SK-N-SH (cell line): ENCODE measurements around the gene MTCL1. TPM values are rescaled to one million over a fixed set of nuclear protein-coding genes. Genes with fewer than 3 reads are reported as not detected.

ENCODE experiments used
- CTCF ChIA-PET: fragments of 300-600, 350-600 bp; formaldehyde crosslinking; extraction: SDS; loops from one replicate; lab custom pipeline; 2021; lab: Yijun Ruan, JAX
- POLR2A ChIA-PET: fragments of 350-600 bp; sonication (Branson Sonifier 250); formaldehyde crosslinking; extraction: SDS; loops from one replicate; lab custom pipeline; 2020; ENCODE audit warnings: antibody characterized with exemption, inconsistent platforms; lab: Yijun Ruan, JAX
- DNase-seq: peaks from one replicate; pipeline ENCODE4 v3.0.0; 2012
- H2AFZ ChIP-seq: fragments of 200-600 bp; sonication (generic); 2 replicates; pipeline ENCODE4 v1.8.1; 2016; ENCODE audit warnings: antibody characterized with exemption, mild to moderate bottlenecking, low read depth
- H3F3A ChIP-seq: fragments of 200-600 bp; sonication (generic); replicated peaks from 2 replicates; pipeline ENCODE3; 2016; ENCODE audit warnings: antibody characterized with exemption, mild to moderate bottlenecking; ENCODE audit not compliant: insufficient read depth
- H3K27ac ChIP-seq, 2 experiments: fragments of 200-500 bp in 1 of 2; fragments of 200-600 bp in 1 of 2; sonication (Bioruptor generic) in 1 of 2; sonication (generic), shearing (Covaris generic) in 1 of 2; 2 replicates each; pipeline versions ENCODE4 v1.5.1 to v1.6.1; 2014 to 2016; ENCODE audit warnings: low read depth in 2 of 2, inconsistent platforms in 1 of 2, low read length in 1 of 2, mild to moderate bottlenecking in 1 of 2, mixed read lengths in 1 of 2
- H3K27me3 ChIP-seq: fragments of 200-600 bp; sonication (generic), shearing (Covaris generic); 2 replicates; pipeline ENCODE4 v1.6.1; 2016; ENCODE audit warnings: mixed run types; ENCODE audit not compliant: insufficient read depth
- H3K36me3 ChIP-seq, 2 experiments: fragments of 200-500 bp in 1 of 2; fragments of 200-600 bp in 1 of 2; sonication (Bioruptor generic) in 1 of 2; sonication (generic) in 1 of 2; replicated peaks in 1 of 2; 2 replicates each; pipeline versions ENCODE3 to v1.5.1; 2014 to 2016; ENCODE audit warnings: low read length in 1 of 2, mild to moderate bottlenecking in 1 of 2; ENCODE audit not compliant: insufficient read depth in 2 of 2, control insufficient read depth in 1 of 2
- H3K4me1 ChIP-seq, 2 experiments: fragments of 200-500 bp in 1 of 2; fragments of 200-600 bp in 1 of 2; sonication (Bioruptor generic) in 1 of 2; sonication (generic), shearing (Covaris generic) in 1 of 2; 2 replicates each; pipeline versions ENCODE4 v1.5.1 to v1.6.1; 2014 to 2016; ENCODE audit warnings: low read depth in 1 of 2, low read length in 1 of 2, mixed run types in 1 of 2; ENCODE audit not compliant: insufficient read depth in 2 of 2, control insufficient read depth in 1 of 2
- H3K4me2 ChIP-seq: fragments of 200-600 bp; sonication (generic), shearing (Covaris generic); 2 replicates; pipeline ENCODE4 v1.6.1; 2017; ENCODE audit warnings: mixed run types
- H3K4me3 ChIP-seq, 2 experiments: fragments of 200-500 bp in 1 of 2; fragments of 200-600 bp in 1 of 2; sonication (Bioruptor generic) in 1 of 2; sonication (generic), shearing (Covaris generic) in 1 of 2; 2 replicates each; pipeline versions ENCODE4 v1.5.1 to v1.8.1; 2014 to 2016; ENCODE audit warnings: low read depth in 2 of 2, inconsistent platforms in 1 of 2, low read length in 1 of 2, mild to moderate bottlenecking in 1 of 2, mixed read lengths in 1 of 2, moderate library complexity in 1 of 2
- H3K79me2 ChIP-seq: fragments of 200-600 bp; sonication (generic); 2 replicates; pipeline ENCODE4 v1.8.1; 2017; ENCODE audit warnings: mild to moderate bottlenecking; ENCODE audit not compliant: insufficient read depth
- H3K9ac ChIP-seq: fragments of 200-600 bp; sonication (generic); 2 replicates; pipeline ENCODE4 v1.6.1; 2017; ENCODE audit warnings: mixed run types
- H3K9me2 ChIP-seq: fragments of 200-600 bp; sonication (generic); 2 replicates; pipeline ENCODE4 v1.6.1; 2017; ENCODE audit warnings: mixed run types
- H3K9me3 ChIP-seq: fragments of 200-600 bp; sonication (generic); 2 replicates; pipeline ENCODE4 v1.6.1; 2017; ENCODE audit warnings: mixed run types, mild to moderate bottlenecking, moderate library complexity
- H4K20me1 ChIP-seq: fragments of 200-600 bp; sonication (generic); 2 replicates; pipeline ENCODE4 v1.6.1; 2017; ENCODE audit warnings: mild to moderate bottlenecking, mixed run types; ENCODE audit not compliant: insufficient read depth
- FOXJ3 ChIP-seq: sonication (generic); formaldehyde crosslinking; IDR thresholded peaks from 2 replicates; pipeline ENCODE4 v1.5.1; 2020; ENCODE audit warnings: mild to moderate bottlenecking, missing genetic modification reagents
- JUND ChIP-seq: IDR thresholded peaks from 2 replicates; pipeline ENCODE4 v1.4.0; 2012
- MXI1 ChIP-seq: IDR thresholded peaks from 2 replicates; pipeline ENCODE4 v1.6.1; 2012; ENCODE audit warnings: mild to moderate bottlenecking, low read depth, low read length, improper control_type of control experiment
- POLR2AphosphoS5 ChIP-seq: IDR thresholded peaks from 2 replicates; pipeline ENCODE4 v1.6.1; 2012; ENCODE audit warnings: low read depth, low read length
- RAD21 ChIP-seq: IDR thresholded peaks from 2 replicates; pipeline ENCODE4 v1.6.1; 2012; ENCODE audit warnings: mild to moderate bottlenecking, low read length
- RCOR1 ChIP-seq: fragments of 150-350 bp; IDR thresholded peaks from 2 replicates; pipeline ENCODE4 v1.6.1; 2017; ENCODE audit warnings: antibody characterized with exemption, low read length
- RFX5 ChIP-seq: IDR thresholded peaks from 2 replicates; pipeline ENCODE4 v1.6.1; 2012; ENCODE audit warnings: mild to moderate bottlenecking, improper control_type of control experiment, low read length
- RXRA ChIP-seq: IDR thresholded peaks from 2 replicates; pipeline ENCODE4 v1.4.0; 2012; ENCODE audit warnings: low read depth, mild to moderate bottlenecking, borderline replicate concordance
- SIN3A ChIP-seq: IDR thresholded peaks from 2 replicates; pipeline ENCODE4 v1.6.1; 2012; ENCODE audit warnings: low read depth, mild to moderate bottlenecking, low read length, moderate library complexity, borderline replicate concordance
- SMC3 ChIP-seq: IDR thresholded peaks from 2 replicates; pipeline ENCODE4 v1.6.1; 2012; ENCODE audit warnings: low read depth, low read length, improper control_type of control experiment
- TEAD4 ChIP-seq: IDR thresholded peaks from 2 replicates; pipeline ENCODE4 v1.4.0; 2012; ENCODE audit warnings: mild to moderate bottlenecking, borderline replicate concordance; ENCODE audit not compliant: insufficient read depth
- YY1 ChIP-seq: IDR thresholded peaks from 2 replicates; pipeline ENCODE4 v1.4.0; 2012; ENCODE audit warnings: low read depth, mild to moderate bottlenecking
- WGBS: methylation state at CpG from one replicate; pipeline ENCODE4 v1.1.6; 2017; ENCODE audit warnings: low lambda C conversion rate; 5-methylcytosine and 5-hydroxymethylcytosine counted together
- polyA plus RNA-seq, 3 experiments: library from polyadenylated mRNA; depleted of rRNA; stranded (reverse); fragments of >200 nt; gene quantifications; 2 replicates each; pipeline ENCODE4 v1.2.3, GENCODE V29; 2012
- TF ChIP-seq, protein P1 (sequence below): IDR thresholded peaks from 2 replicates; pipeline ENCODE4 v1.6.1; 2012; ENCODE audit warnings: mild to moderate bottlenecking, low read depth, low read length, moderate library complexity
- TF ChIP-seq, protein P2 (sequence below): fragments of 150-350 bp; IDR thresholded peaks from 2 replicates; pipeline ENCODE4 v1.6.1; 2017; ENCODE audit warnings: antibody characterized with exemption, low read length, low read depth, borderline replicate concordance
- TF ChIP-seq, protein P3 (sequence below): fragments of 150-350 bp; IDR thresholded peaks from 2 replicates; pipeline ENCODE4 v1.6.1; 2016; ENCODE audit warnings: mild to moderate bottlenecking, low read depth, low read length

The MTCL1 gene
- polyA plus RNA-seq, 1 of the 3 experiments (the other 2 are of a cell fraction) = 33.5 TPM

DNA sequence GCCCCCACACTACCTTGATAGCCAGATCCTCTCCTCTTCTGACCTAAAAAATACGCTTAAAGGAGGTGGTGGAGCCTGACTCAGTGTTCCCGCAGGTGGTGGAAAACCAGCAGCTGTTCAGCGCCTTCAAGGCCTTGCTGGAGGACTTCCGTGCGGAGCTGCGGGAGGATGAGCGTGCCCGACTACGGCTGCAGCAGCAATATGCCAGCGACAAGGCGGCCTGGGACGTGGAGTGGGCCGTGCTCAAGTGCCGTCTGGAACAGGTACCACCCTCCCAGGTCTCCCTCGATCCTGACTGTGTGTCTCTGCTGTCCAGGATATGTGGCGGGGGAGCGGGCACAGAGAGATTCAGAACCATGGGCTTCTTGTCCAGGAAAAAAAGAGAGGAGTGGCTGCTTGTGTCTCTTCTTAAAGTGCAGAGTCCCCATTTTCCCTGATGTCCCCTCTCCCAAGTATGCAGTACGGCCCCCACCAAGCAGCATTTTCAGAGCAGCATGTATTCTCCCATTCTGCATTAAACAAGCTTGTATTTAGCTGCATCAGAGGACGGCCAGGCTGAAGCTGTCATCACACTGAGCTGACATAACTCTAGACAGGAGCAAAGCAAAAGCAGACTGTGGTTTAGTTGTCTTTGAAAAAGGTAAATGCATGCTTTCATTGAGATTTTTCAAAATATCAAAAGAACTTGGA lies 101.6 kb downstream of the MTCL1 start:
- POLR2A ChIA-PET = no interaction called here

DNA sequence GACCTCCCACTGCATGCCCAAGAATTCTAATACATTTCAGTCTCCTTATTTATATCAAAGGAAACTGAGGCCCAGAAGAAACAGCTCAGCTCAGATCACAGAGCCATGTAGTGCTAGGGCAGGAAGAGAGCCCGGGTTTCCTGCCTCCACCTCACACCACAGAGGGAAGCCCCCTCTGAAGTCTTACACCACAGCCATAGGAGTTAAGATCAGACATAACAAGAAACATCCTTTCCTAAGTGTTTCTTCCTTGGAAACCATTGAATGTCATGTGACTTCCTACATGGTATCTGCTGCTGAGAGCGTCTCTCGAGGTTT lies 102.1 kb downstream of the MTCL1 start:
- H4K20me1 ChIP-seq = no peaks in the 10 kb centered on the region
- peaks cover under 1 to 6% of the 10 kb centered on the region in 2 experiments; a peak in 3 of 4 replicates for H3K4me1 ChIP-seq
- no peak overlapping the region for H3K9ac ChIP-seq
- no peak overlapping the region for H3K27ac ChIP-seq
- POLR2A ChIA-PET = interaction anchor here (1.3 kb wide), 1 partner anchor 41 kb away, joined by 7 read pairs; no protein-coding TSS in a partner anchor
- no peaks in the 10 kb centered on the region for H3K27me3 ChIP-seq
- H3K9me3 ChIP-seq = no peaks in the 10 kb centered on the region
- CTCF ChIA-PET = interaction anchor here (1.2 to 1.7 kb wide), 4 partner anchors 10 to 181 kb away, joined by 3 to 5 read pairs (median 4); no protein-coding TSS in a partner anchor
- no peak overlapping the region for H2AFZ ChIP-seq
- peaks cover 11% of the 10 kb centered on the region for H3K79me2 ChIP-seq
- no peak for DNase-seq
- H3K36me3 ChIP-seq = peaks cover 34 to 52% of the 10 kb centered on the region in 2 experiments
- H3K9me2 ChIP-seq = no peaks in the 10 kb centered on the region
- no peak overlapping the region for H3K4me3 ChIP-seq
- no peak for TF ChIP-seq MXI1
- TF ChIP-seq, protein P1, sequence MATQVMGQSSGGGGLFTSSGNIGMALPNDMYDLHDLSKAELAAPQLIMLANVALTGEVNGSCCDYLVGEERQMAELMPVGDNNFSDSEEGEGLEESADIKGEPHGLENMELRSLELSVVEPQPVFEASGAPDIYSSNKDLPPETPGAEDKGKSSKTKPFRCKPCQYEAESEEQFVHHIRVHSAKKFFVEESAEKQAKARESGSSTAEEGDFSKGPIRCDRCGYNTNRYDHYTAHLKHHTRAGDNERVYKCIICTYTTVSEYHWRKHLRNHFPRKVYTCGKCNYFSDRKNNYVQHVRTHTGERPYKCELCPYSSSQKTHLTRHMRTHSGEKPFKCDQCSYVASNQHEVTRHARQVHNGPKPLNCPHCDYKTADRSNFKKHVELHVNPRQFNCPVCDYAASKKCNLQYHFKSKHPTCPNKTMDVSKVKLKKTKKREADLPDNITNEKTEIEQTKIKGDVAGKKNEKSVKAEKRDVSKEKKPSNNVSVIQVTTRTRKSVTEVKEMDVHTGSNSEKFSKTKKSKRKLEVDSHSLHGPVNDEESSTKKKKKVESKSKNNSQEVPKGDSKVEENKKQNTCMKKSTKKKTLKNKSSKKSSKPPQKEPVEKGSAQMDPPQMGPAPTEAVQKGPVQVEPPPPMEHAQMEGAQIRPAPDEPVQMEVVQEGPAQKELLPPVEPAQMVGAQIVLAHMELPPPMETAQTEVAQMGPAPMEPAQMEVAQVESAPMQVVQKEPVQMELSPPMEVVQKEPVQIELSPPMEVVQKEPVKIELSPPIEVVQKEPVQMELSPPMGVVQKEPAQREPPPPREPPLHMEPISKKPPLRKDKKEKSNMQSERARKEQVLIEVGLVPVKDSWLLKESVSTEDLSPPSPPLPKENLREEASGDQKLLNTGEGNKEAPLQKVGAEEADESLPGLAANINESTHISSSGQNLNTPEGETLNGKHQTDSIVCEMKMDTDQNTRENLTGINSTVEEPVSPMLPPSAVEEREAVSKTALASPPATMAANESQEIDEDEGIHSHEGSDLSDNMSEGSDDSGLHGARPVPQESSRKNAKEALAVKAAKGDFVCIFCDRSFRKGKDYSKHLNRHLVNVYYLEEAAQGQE = no peak
- TF ChIP-seq SIN3A = no peak
- no peak for TF ChIP-seq YY1
- no peak for TF ChIP-seq TEAD4
- no peak for TF ChIP-seq RFX5
- TF ChIP-seq SMC3 = no peak
- no peak for TF ChIP-seq RCOR1
- no peak for TF ChIP-seq RXRA
- no peak for TF ChIP-seq RAD21
- TF ChIP-seq, protein P2, sequence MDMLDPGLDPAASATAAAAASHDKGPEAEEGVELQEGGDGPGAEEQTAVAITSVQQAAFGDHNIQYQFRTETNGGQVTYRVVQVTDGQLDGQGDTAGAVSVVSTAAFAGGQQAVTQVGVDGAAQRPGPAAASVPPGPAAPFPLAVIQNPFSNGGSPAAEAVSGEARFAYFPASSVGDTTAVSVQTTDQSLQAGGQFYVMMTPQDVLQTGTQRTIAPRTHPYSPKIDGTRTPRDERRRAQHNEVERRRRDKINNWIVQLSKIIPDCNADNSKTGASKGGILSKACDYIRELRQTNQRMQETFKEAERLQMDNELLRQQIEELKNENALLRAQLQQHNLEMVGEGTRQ = no peak
- no peak for TF ChIP-seq JUND
- TF ChIP-seq POLR2AphosphoS5 = no peak
- TF ChIP-seq, protein P3, sequence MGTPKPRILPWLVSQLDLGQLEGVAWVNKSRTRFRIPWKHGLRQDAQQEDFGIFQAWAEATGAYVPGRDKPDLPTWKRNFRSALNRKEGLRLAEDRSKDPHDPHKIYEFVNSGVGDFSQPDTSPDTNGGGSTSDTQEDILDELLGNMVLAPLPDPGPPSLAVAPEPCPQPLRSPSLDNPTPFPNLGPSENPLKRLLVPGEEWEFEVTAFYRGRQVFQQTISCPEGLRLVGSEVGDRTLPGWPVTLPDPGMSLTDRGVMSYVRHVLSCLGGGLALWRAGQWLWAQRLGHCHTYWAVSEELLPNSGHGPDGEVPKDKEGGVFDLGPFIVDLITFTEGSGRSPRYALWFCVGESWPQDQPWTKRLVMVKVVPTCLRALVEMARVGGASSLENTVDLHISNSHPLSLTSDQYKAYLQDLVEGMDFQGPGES = no peak
- TF ChIP-seq FOXJ3 = no peak
- no peak overlapping the region for H3K4me2 ChIP-seq
- no peaks in the 10 kb centered on the region for H3F3A ChIP-seq
- WGBS = 93% methylated on average over 3 of the region's 3 CpGs

More for the DNA sequence above, 101.6 kb downstream of the MTCL1 start:
- Histone ChIP-seq H4K20me1 (no peaks in the 10 kb centered on the region), H3K27ac (no peak overlapping the region), H3K4me1 (peaks cover 2 to 6% of the 10 kb centered on the region in 2 experiments; a peak in 3 of 4 replicates), H3K9me3 (no peaks in the 10 kb centered on the region), H2AFZ (no peak overlapping the region), H3F3A (no peaks in the 10 kb centered on the region), H3K4me3 (no peak overlapping the region), H3K4me2 (no peak overlapping the region), H3K9me2 (no peaks in the 10 kb centered on the region), H3K36me3 (peaks cover 38 to 49% of the 10 kb centered on the region in 2 experiments), H3K79me2 (peaks cover 14% of the 10 kb centered on the region), H3K9ac (no peak overlapping the region), H3K27me3 (no peaks in the 10 kb centered on the region)
- no peak for DNase-seq
- no peak for TF ChIP-seq SIN3A
- CTCF ChIA-PET = interaction anchor here (1.2 to 1.7 kb wide), 3 partner anchors 10 to 182 kb away, joined by 3 to 5 read pairs (median 4); no protein-coding TSS in a partner anchor
- 94% methylated on average over 10 of the region's 19 CpGs for WGBS
